ENCODE results near the gene MYADM.
A peak's percentile ranks its signal among the peaks of the same experiment; 100 is the strongest.

MYADM gene

DNA sequence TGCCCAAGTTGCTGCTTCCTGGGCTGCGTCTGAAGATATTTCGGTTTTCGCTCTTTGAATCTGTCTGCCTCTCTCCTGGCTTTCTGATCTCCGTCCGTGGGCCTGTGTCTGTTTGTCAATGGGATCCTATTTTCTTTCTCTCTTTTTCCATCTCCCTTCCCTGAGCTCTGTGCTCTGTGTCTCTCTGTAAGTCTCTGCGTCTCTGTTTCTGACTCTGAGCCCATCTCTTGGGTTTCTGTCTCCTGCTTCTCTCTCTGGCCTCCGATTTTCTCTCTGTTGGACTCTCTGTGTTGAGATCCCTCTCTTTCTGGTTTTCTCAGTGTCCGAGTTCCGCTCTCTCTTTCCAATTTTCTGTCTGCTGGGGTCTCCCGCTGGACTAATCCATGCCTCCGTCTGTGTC, 16.1 kb downstream of the MYADM start:
- H3K4me1 ChIP-seq = peaks cover 12% of the 10 kb centered on the region
- no peaks in the 10 kb centered on the region for H3K9me3 ChIP-seq
- in situ Hi-C loops (cut with MboI; ENCODE audit: low sequenced_read_pairs) = no loop called here
- H3K36me3 ChIP-seq (replicated peaks) = no peaks in the 10 kb centered on the region
- H3K27me3 ChIP-seq (ENCODE audit: low read depth) = no peaks in the 10 kb centered on the region; the same call in 1 of the 2 replicates
- H3K4me3 ChIP-seq = no peak overlapping the region
- no peak for DNase-seq (ENCODE audit: low spot score in 2 of 2)

DNA sequence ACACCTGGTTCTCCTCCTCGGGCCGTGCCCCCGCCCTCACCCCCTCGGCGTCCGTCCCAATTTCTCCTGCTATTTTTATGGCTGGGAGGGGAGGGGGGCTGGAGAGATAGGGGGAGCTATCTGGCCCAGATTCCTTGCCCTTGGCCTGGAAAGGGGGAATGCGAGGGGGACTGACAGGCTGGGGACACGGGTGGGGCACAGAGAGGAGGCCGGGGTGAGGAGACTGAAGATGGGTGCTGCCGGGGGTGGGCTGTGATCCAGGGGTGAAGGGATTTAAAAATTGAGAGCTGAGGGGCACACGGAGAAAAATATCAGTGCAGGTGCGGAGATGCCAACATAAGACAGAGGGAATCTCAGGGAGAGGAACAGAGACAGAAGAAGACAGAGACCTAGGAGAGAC, 16.6 kb downstream of the MYADM start:
- no peak for DNase-seq (ENCODE audit: low spot score in 2 of 2)
- no peaks in the 10 kb centered on the region; the same call in 1 of the 2 replicates for H3K27me3 ChIP-seq (ENCODE audit: low read depth)
- in situ Hi-C loops (cut with MboI; ENCODE audit: low sequenced_read_pairs) = no loop called here
- H3K4me1 ChIP-seq = peaks cover 12% of the 10 kb centered on the region
- no peak overlapping the region for H3K4me3 ChIP-seq
- no peaks in the 10 kb centered on the region for H3K36me3 ChIP-seq (replicated peaks)
- no peaks in the 10 kb centered on the region for H3K9me3 ChIP-seq

- Histone ChIP-seq H3K4me1 (peaks cover 8% of the 10 kb centered on the region), H3K4me3 (no peak overlapping the region)
- in situ Hi-C loops (cut with MboI; ENCODE audit: low sequenced_read_pairs) = no loop called here
Observed at GRCh38 chr19:53885036-53885435, 17.4 kb downstream of the MYADM start.

GRCh38 chr19:53892301-53892980, 24.8 kb downstream of the MYADM start:
- no peaks in the 10 kb centered on the region for H3K36me3 ChIP-seq (replicated peaks)
- H3K27me3 ChIP-seq (ENCODE audit: low read depth) = no peaks in the 10 kb centered on the region
- H3K9me3 ChIP-seq = no peaks in the 10 kb centered on the region
- in situ Hi-C loops (cut with MboI; ENCODE audit: low sequenced_read_pairs) = no loop called here
- no peaks in the 10 kb centered on the region for H3K4me1 ChIP-seq
- DNase-seq (ENCODE audit: low spot score in 2 of 2) = no peak
- no peak overlapping the region for H3K4me3 ChIP-seq

More at GRCh38 chr19:53885036-53885435, 17.4 kb downstream of the MYADM start:
- Histone ChIP-seq H3K36me3 (replicated peaks) (no peaks in the 10 kb centered on the region), H3K9me3 (no peaks in the 10 kb centered on the region), H3K27me3 (ENCODE audit: low read depth) (no peaks in the 10 kb centered on the region; the same call in 1 of the 2 replicates)
- no peak for DNase-seq (ENCODE audit: low spot score in 2 of 2)

DNA sequence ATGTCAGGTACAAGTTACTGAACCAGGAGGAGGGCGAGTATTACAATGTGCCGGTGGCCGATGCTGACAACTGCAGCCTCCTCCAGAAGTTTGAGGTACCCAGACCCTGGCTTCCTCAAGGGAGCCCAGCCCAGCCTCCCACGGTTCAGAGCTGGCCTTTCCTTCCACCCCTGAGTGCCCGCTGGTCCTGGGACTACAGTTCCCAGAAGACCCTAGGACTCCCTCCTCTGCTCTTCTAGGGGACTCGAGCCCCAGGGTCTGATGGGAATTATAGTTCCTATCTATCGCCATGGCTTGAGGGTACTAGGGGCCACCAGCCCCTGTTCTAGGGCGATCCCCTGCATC, 25.3 kb downstream of the MYADM start:
- in situ Hi-C loops (cut with MboI; ENCODE audit: low sequenced_read_pairs) = no loop called here
- H3K4me1 ChIP-seq = no peaks in the 10 kb centered on the region
- H3K27me3 ChIP-seq (ENCODE audit: low read depth) = peaks cover under 1% of the 10 kb centered on the region; the same call in 1 of the 2 replicates
- no peaks in the 10 kb centered on the region for H3K9me3 ChIP-seq
- H3K36me3 ChIP-seq (replicated peaks) = no peaks in the 10 kb centered on the region
- DNase-seq (ENCODE audit: low spot score in 2 of 2) = peak in 1 of 2 experiments; percentile 35
- no peak overlapping the region for H3K4me3 ChIP-seq

GRCh38 chr19:53894707-53895106, 27.0 kb downstream of the MYADM start:
- H3K4me1 ChIP-seq = no peaks in the 10 kb centered on the region
- in situ Hi-C loops (cut with MboI; ENCODE audit: low sequenced_read_pairs) = no loop called here

DNA sequence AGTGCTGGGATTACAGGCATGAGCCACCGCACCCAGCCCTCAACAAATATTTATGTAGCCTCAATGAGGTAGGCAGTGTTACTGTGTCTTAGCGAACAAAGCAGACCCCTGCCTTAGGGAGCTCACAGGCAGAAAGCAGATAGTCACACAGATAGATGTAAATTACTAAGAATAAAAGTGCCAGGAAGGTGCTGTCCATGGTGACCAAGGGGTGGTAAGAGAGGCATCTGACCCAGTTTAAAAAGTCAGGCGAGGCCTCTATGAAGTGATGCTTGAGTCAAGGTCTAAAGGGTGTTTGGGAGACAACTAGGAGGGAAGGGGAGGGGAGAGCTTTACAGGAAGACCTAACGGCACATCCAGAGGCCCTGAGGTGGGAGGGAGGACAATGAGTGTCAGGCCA, 29.0 kb downstream of the MYADM start:
- Histone ChIP-seq H3K4me1 (no peaks in the 10 kb centered on the region), H3K36me3 (replicated peaks) (no peaks in the 10 kb centered on the region), H3K9me3 (no peaks in the 10 kb centered on the region), H3K4me3 (no peak overlapping the region), H3K27me3 (ENCODE audit: low read depth) (peaks cover 5% of the 10 kb centered on the region; the same call in 1 of the 2 replicates)
- no peak for DNase-seq (ENCODE audit: low spot score in 2 of 2)
- in situ Hi-C loops (cut with MboI; ENCODE audit: low sequenced_read_pairs) = no loop called here

More at GRCh38 chr19:53894707-53895106, 27.0 kb downstream of the MYADM start:
- H3K36me3 ChIP-seq (replicated peaks) = no peaks in the 10 kb centered on the region
- peaks cover 5% of the 10 kb centered on the region; the same call in 1 of the 2 replicates for H3K27me3 ChIP-seq (ENCODE audit: low read depth)
- H3K9me3 ChIP-seq = no peaks in the 10 kb centered on the region
- no peak overlapping the region for H3K4me3 ChIP-seq
- no peak for DNase-seq (ENCODE audit: low spot score in 2 of 2)

GRCh38 chr19:53897459-53897858, 29.8 kb downstream of the MYADM start:
- no peaks in the 10 kb centered on the region for H3K36me3 ChIP-seq (replicated peaks)
- H3K4me1 ChIP-seq = no peaks in the 10 kb centered on the region
- no peaks in the 10 kb centered on the region for H3K9me3 ChIP-seq
- no peak overlapping the region for H3K4me3 ChIP-seq
- in situ Hi-C loops (cut with MboI; ENCODE audit: low sequenced_read_pairs) = no loop called here
- peaks cover 5% of the 10 kb centered on the region; the same call in 1 of the 2 replicates for H3K27me3 ChIP-seq (ENCODE audit: low read depth)
- DNase-seq (ENCODE audit: low spot score in 2 of 2) = no peak

- peaks cover 5% of the 10 kb centered on the region; the same call in 1 of the 2 replicates for H3K27me3 ChIP-seq (ENCODE audit: low read depth)
- in situ Hi-C loops (cut with MboI; ENCODE audit: low sequenced_read_pairs) = no loop called here
- no peaks in the 10 kb centered on the region for H3K36me3 ChIP-seq (replicated peaks)
- H3K4me3 ChIP-seq = no peak overlapping the region
- DNase-seq (ENCODE audit: low spot score in 2 of 2) = no peak
- H3K4me1 ChIP-seq = no peaks in the 10 kb centered on the region
- H3K9me3 ChIP-seq = no peaks in the 10 kb centered on the region
Observed at GRCh38 chr19:53898166-53898565, 30.5 kb downstream of the MYADM start.

- H3K9me3 ChIP-seq = no peaks in the 10 kb centered on the region
- DNase-seq (ENCODE audit: low spot score in 2 of 2) = peak in 1 of 2 experiments; percentile 72
- H3K4me3 ChIP-seq = no peak overlapping the region
Observed at GRCh38 chr19:53898636-53899341, 31.1 kb downstream of the MYADM start.

DNA sequence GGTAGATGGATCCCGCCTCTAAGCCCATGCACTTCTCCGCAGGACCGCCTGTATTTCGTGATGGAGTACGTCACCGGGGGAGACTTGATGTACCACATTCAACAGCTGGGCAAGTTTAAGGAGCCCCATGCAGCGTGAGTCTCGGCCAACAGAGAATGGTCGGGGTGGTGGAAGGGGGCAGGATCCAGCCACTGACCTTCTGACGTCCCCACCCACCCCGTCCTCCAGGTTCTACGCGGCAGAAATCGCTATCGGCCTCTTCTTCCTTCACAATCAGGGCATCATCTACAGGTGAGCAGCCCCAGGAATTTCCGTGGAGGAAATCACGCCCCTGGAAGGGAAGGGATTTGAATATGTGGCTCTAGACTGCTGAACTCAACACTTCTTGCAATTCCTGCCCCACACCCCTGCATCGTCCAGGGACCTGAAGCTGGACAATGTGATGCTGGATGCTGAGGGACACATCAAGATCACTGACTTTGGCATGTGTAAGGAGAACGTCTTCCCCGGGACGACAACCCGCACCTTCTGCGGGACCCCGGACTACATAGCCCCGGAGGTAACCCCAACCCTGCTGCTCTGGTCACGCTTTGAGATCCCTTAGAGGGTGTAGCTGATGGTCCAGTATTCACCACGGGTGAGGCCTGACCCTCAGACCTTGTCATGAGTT, 32.6 kb downstream of the MYADM start:
- Histone ChIP-seq H3K4me1 (no peaks in the 10 kb centered on the region), H3K9me3 (no peaks in the 10 kb centered on the region), H3K4me3 (no peak overlapping the region), H3K27me3 (ENCODE audit: low read depth) (peaks cover 7% of the 10 kb centered on the region; the same call in 1 of the 2 replicates), H3K36me3 (replicated peaks) (no peaks in the 10 kb centered on the region)
- DNase-seq (ENCODE audit: low spot score in 2 of 2) = no peak
- in situ Hi-C loops (cut with MboI; ENCODE audit: low sequenced_read_pairs) = no loop called here

More at GRCh38 chr19:53898636-53899341, 31.1 kb downstream of the MYADM start:
- H3K36me3 ChIP-seq (replicated peaks) = no peaks in the 10 kb centered on the region
- no peaks in the 10 kb centered on the region for H3K4me1 ChIP-seq
- in situ Hi-C loops (cut with MboI; ENCODE audit: low sequenced_read_pairs) = no loop called here
- peaks cover 5% of the 10 kb centered on the region; the same call in 1 of the 2 replicates for H3K27me3 ChIP-seq (ENCODE audit: low read depth)

- in situ Hi-C loops (cut with MboI; ENCODE audit: low sequenced_read_pairs) = no loop called here
- H3K36me3 ChIP-seq (replicated peaks) = no peaks in the 10 kb centered on the region
- peaks cover 7% of the 10 kb centered on the region for H3K27me3 ChIP-seq (ENCODE audit: low read depth)
- no peaks in the 10 kb centered on the region for H3K4me1 ChIP-seq
- peak in 1 of 2 experiments; percentile 72 for DNase-seq (ENCODE audit: low spot score in 2 of 2)
- no peak overlapping the region for H3K4me3 ChIP-seq
- no peaks in the 10 kb centered on the region for H3K9me3 ChIP-seq
Observed at GRCh38 chr19:53903055-53903680, 35.5 kb downstream of the MYADM start.

- in situ Hi-C loops (cut with MboI; ENCODE audit: low sequenced_read_pairs) = no loop called here
- Histone ChIP-seq H3K36me3 (replicated peaks) (no peaks in the 10 kb centered on the region), H3K4me3 (no peak overlapping the region), H3K9me3 (no peaks in the 10 kb centered on the region), H3K27me3 (ENCODE audit: low read depth) (peaks cover 10% of the 10 kb centered on the region), H3K4me1 (no peaks in the 10 kb centered on the region)
- DNase-seq (ENCODE audit: low spot score in 2 of 2) = no peak
Observed at GRCh38 chr19:53904909-53905308, 37.2 kb downstream of the MYADM start.
